GM12875 (cell line): Measurements from ENCODE around the gene CLEC1A.

ENCODE experiments used
- H3K4me3 ChIP-seq: one replicate; pipeline ENCODE4 v1.5.1; 2011; ENCODE audit warnings: low read depth, low read length, control low read depth
- CTCF ChIP-seq: IDR thresholded peaks from 2 replicates; pipeline ENCODE4 v1.5.1; 2011; ENCODE audit warnings: low read depth, mild to moderate bottlenecking, control low read depth, inconsistent platforms, low read length, moderate library complexity, borderline replicate concordance; ENCODE audit not compliant: insufficient read depth

CLEC1A gene

GRCh38 chr12:10065241-10065640 is 33.5 kb downstream of the CLEC1A start:
- H3K4me3 ChIP-seq: no peak overlapping the region

DNA sequence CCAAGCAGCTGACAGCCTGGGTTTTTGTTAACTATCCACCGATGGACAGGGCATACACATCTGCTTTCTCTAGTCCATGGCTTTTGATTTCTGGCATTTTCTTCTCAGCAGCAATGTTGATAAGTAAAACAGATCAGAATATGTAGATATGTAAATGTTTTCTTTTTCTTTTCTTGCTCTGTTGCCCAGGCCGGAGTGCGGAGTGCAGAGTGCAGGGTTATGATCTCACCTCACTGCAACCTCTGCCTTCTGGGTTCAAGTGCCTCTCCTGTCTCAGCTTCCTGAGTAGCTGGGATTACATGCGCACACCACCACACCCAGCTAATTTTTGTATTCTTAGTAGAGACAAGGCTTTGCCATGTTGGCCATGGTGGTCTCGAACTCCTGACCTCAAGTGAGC is 40.4 kb downstream of the CLEC1A start:
- no peak overlapping the region for H3K4me3 ChIP-seq
- no peak for TF ChIP-seq CTCF

More at GRCh38 chr12:10065241-10065640, 33.5 kb downstream of the CLEC1A start:
- no peak for TF ChIP-seq CTCF

- TF ChIP-seq CTCF: no peak
- H3K4me3 ChIP-seq: no peak overlapping the region
These were observed 46.4 kb downstream of the CLEC1A start for GRCh38 chr12:10052193-10052913.

DNA sequence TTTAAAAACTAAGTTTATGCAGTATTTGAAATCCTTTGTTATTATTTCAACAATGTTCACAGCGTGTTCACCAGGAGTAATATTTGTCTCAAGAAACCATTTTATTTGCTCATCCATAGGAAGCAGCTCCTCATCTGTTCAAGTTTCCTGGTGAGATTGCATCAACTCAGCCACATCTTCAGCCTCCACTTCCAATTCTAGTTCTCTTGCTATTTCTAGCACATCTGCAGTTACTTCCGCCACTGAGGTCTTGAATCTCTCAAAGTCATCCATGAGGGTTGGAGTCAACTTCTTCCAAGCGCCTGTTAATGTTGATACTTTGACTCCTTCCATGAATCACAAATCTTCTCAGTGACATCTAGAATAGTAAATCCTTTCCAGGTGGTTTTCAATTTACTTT is 50.3 kb downstream of the CLEC1A start:
- TF ChIP-seq CTCF: no peak
- H3K4me3 ChIP-seq: no peak overlapping the region

DNA sequence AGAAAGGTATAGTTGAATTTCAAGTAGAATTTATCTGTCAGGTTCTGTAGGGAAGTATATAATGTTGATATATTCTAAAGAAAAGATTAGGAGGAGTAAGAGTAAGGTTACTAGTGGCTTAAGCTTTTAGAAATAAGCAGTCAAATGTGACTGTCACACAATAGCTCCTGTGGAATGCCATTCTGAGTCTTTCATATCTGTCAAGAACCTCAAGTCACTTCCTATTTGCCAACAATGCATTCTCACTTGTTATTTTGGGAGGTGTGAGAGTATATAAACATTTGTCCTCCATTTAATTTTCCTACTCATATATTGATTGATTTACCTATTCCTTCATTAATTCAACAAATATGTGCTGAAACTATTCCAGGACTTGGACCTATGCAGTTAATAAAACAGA is 56.6 kb downstream of the CLEC1A start:
- no peak overlapping the region for H3K4me3 ChIP-seq
- TF ChIP-seq CTCF: no peak

GRCh38 chr12:10033783-10034545 is 64.8 kb downstream of the CLEC1A start:
- TF ChIP-seq CTCF: no peak
- H3K4me3 ChIP-seq: no peak overlapping the region

- H3K4me3 ChIP-seq: no peak overlapping the region
- TF ChIP-seq CTCF: no peak
These were observed 67.0 kb downstream of the CLEC1A start for GRCh38 chr12:10031771-10032175.
